ENCODE data around the gene CRK. TPM values are rescaled to one million over a fixed set of nuclear protein-coding genes. Genes with fewer than 3 reads are reported as not detected.
"Not testable (repeated sequence)": the region's sequence is repeated elsewhere in the genome, so short reads cannot be mapped to it uniquely, and the experiment has no call there.

CRK gene
- total and polyA plus RNA-seq, 8 donors, result 51.0 to 84.0 (median 58.2) TPM

DNA sequence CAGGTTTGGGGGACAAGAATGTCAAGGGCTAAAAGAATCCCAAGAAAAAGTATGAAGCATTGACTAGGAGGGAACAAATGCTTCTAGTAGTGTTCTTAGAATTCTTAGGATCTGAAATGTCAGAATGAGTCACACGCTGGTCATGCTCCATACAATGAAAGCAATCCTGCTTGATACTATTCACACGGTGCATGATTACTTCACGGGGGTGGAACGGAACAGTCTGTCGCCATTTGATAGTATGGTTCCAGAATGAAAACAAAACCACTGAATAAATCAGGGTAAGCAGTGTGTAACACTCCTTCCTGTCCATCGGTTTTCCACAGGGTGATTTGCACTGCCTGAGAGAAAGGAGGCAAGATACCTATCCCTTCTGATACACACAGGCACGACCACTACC lies 33.1 kb downstream of the CRK start:
- intact Hi-C loops (cut with DNase I), result no loop called here
- no peaks in the 10 kb centered on the region for H3K9me3 ChIP-seq
- peaks cover 13 to 20% of the 10 kb centered on the region in 2 donors for H3K4me1 ChIP-seq
- H3K36me3 ChIP-seq, result peaks cover 0 to 95% of the 10 kb centered on the region in 2 donors
- H3K4me3 ChIP-seq, result no peak overlapping the region
- peak overlapping the region; percentile 35 to 53 for H3K27ac ChIP-seq
- H3K27me3 ChIP-seq, result no peaks in the 10 kb centered on the region
- peak; percentile 88 for ATAC-seq
- no peak for DNase-seq
- TF ChIP-seq, protein P1, sequence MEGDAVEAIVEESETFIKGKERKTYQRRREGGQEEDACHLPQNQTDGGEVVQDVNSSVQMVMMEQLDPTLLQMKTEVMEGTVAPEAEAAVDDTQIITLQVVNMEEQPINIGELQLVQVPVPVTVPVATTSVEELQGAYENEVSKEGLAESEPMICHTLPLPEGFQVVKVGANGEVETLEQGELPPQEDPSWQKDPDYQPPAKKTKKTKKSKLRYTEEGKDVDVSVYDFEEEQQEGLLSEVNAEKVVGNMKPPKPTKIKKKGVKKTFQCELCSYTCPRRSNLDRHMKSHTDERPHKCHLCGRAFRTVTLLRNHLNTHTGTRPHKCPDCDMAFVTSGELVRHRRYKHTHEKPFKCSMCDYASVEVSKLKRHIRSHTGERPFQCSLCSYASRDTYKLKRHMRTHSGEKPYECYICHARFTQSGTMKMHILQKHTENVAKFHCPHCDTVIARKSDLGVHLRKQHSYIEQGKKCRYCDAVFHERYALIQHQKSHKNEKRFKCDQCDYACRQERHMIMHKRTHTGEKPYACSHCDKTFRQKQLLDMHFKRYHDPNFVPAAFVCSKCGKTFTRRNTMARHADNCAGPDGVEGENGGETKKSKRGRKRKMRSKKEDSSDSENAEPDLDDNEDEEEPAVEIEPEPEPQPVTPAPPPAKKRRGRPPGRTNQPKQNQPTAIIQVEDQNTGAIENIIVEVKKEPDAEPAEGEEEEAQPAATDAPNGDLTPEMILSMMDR (IDR thresholded peaks at IDR 0.05), result no peak

DNA sequence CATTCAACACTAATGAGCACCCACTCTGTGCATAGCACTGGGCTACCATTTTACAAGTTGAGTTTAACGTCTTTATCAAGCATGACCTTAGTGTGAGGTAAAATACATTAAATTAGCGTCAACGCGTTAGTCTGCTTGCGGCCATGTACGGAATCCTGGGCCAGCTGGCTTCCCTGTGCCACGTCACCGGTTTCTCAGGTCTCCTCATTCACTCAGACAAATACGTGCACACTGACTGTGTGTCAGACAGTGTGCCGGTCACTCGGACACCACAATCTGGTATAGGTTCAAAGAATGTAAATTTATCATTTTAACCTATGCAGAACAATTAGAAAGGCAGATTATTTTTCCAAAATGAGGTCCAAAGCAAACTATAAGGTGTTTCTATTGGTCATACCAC lies 34.6 kb downstream of the CRK start:
- peaks cover 13 to 20% of the 10 kb centered on the region in 2 donors for H3K4me1 ChIP-seq
- ATAC-seq, result no peak
- H3K9me3 ChIP-seq, result no peaks in the 10 kb centered on the region

DNA sequence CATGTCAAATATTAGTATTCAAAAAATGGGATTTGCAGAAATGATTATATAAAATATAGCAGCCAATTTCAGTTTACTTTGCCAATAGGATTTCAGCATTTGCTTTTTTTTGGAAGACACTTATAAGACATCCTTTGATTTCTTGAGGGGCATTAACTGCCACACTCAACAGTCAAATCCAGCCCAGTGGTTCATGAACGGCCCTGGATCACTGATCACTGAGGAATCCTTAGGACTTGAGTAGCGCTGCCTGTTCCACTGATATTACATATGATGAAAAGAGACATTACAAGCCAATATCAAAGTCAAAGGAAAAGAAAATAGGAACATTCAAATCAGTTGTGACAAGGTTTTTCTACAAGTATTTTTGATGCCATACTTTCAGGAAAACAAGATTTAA lies 35.1 kb downstream of the CRK start:
- DNase-seq (no peak), ATAC-seq (no peak)
- H3K4me3 ChIP-seq, result no peak overlapping the region
- peaks cover 0 to 97% of the 10 kb centered on the region in 2 donors for H3K36me3 ChIP-seq
- TF ChIP-seq, protein P1 (IDR thresholded peaks at IDR 0.05), result no peak
- no peaks in the 10 kb centered on the region for H3K9me3 ChIP-seq
- no peak overlapping the region for H3K27ac ChIP-seq
- H3K27me3 ChIP-seq, result no peaks in the 10 kb centered on the region
- H3K4me1 ChIP-seq, result peaks cover 13 to 20% of the 10 kb centered on the region in 2 donors
- intact Hi-C loops (cut with DNase I), result no loop called here

More for the DNA sequence above, 34.6 kb downstream of the CRK start:
- peak in 1 of 4 donors; percentile 27 for DNase-seq
- Histone ChIP-seq H3K36me3 (peaks cover 0 to 97% of the 10 kb centered on the region in 2 donors), H3K27ac (no peak overlapping the region), H3K4me3 (no peak overlapping the region), H3K27me3 (no peaks in the 10 kb centered on the region)
- TF ChIP-seq, protein P1 (IDR thresholded peaks at IDR 0.05), result no peak
- intact Hi-C loops (cut with DNase I), result no loop called here

DNA sequence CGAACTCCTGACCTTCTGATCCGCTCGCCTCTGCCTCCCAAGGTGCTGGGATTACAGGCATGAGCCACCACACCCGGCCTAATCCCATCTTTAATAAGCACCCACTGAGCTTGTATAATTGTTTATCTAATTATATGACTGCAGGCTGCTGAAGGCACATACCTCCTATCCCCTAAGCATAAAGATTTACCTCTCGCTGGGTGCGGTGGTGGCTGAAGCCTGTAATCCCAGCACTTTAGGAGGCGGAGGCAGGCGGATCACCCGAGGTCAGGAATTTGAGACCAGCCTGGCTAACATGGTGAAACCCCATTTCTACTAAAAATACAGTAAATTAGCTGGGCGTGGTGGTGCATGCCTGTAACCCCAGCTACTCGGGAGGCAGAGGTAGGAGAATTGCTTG lies 35.9 kb downstream of the CRK start:
- TF ChIP-seq, protein P1 (IDR thresholded peaks at IDR 0.05), result no peak
- ATAC-seq (no peak), DNase-seq (peak in 1 of 4 donors; percentile 6)
- intact Hi-C loops (cut with DNase I), result no loop called here
- Histone ChIP-seq H3K36me3 (peaks cover 0 to 93% of the 10 kb centered on the region in 2 donors), H3K27ac (no peak overlapping the region), H3K9me3 (no peaks in the 10 kb centered on the region), H3K4me3 (no peak overlapping the region), H3K4me1 (peaks cover 13 to 20% of the 10 kb centered on the region in 2 donors), H3K27me3 (no peaks in the 10 kb centered on the region)

DNA sequence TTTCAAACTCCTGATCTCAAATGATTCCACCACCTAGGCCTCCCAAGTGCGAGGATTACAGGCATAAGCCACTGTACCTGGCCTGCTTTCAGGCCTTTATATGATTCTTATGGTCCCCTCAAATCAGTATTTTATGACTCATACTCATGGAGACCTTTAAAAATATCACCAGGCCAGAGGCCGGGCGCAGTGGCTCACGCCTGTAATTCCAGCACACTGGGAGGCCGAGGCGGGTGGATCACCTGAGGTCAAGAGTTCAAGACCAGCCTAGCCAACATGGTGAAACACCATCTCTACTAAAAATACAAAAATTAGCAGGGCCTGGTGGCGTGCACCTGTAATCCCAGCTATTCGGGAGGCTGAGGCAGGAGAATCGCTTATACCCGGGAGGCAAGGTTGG lies 37.6 kb downstream of the CRK start:
- not testable (repeated sequence) for ATAC-seq

DNA sequence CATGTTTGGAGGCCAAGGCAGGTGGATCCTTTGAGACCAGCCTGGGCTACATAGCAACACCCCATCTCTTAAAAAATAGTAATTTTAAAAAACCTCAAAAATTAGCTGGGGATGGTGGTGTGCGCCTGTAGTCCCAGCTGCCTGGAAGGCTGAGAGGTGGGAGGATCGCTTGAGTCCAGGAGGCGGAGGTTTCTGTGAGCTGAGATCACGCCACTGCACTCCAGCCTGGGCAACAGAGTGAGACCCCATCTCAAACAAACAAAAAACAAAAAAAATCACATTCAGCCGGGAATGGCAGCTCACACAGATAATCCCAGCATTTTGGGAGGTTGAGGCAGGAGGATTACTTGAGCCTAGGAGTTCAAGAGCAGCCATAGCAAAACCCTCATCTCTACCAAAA lies 39.6 kb downstream of the CRK start:
- DNase-seq (no peak), ATAC-seq (no peak)
- H3K4me1 ChIP-seq, result peaks cover 7 to 13% of the 10 kb centered on the region in 2 donors
- H3K27me3 ChIP-seq, result no peaks in the 10 kb centered on the region
- H3K4me3 ChIP-seq, result no peak overlapping the region
- H3K9me3 ChIP-seq, result no peaks in the 10 kb centered on the region
- peaks cover 0 to 56% of the 10 kb centered on the region in 2 donors for H3K36me3 ChIP-seq
- intact Hi-C loops (cut with DNase I), result no loop called here
- TF ChIP-seq, protein P1 (IDR thresholded peaks at IDR 0.05), result no peak
- H3K27ac ChIP-seq, result no peak overlapping the region

More for the DNA sequence above, 37.6 kb downstream of the CRK start:
- Histone ChIP-seq H3K36me3 (peaks cover 0 to 76% of the 10 kb centered on the region in 2 donors), H3K4me1 (peaks cover 5 to 21% of the 10 kb centered on the region in 2 donors)
- intact Hi-C loops (cut with DNase I); H3K9me3 ChIP-seq; H3K4me3 ChIP-seq; H3K27me3 ChIP-seq; H3K27ac ChIP-seq: not testable (repeated sequence)
- DNase-seq, result peak in 1 of 4 donors; percentile 56
